ENCODE results near the gene SP6.
A peak's percentile ranks its signal among the peaks of the same experiment; 100 is the strongest.

Gene SP6

GRCh38 chr17:47853616-47854015 lies 2.7 kb upstream of the SP6 start:
- DNase-seq: no peak

DNA sequence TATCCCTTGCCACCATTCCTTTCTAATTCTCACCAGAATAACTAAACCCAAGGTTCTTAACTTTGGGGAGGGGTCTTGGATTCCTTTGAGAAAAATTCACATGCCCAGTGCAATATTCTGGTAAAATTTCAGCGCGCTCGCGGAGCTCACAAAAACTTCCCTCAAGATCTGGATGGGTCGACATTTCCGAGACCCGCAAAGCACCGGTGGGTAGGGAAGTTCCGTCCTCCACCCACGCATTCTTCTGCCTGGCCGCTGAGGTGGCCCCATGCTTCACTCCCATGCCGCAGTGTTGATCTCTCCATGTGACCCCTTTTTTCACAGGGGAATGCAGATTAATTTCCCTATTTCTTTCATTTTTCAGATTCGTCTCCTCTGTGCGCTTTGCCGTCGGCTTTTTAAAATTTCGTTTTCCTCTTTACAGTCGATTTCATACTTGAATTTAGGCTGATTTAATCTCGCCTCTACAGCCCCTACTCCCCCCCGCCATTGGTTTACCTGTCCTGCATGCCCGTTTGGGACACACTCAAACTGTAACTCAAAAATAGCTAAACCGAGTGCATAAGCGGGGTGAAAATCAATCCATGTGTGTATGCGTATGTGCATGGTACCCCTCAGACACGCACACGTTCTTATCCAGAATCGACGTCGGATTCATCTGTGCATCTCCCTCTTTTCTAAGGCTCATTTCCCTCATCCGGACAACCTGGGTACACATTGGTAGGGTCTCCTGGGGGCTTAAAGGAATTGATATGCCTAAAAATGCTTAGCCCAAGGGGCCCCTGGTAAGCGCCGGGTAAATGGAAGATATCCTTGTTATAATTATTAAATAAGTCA lies 1.4 kb upstream of the SP6 start:
- DNase-seq: no peak

GRCh38 chr17:47851764-47852112 lies 775 bp upstream of the SP6 start:
- DNase-seq: no peak

DNA sequence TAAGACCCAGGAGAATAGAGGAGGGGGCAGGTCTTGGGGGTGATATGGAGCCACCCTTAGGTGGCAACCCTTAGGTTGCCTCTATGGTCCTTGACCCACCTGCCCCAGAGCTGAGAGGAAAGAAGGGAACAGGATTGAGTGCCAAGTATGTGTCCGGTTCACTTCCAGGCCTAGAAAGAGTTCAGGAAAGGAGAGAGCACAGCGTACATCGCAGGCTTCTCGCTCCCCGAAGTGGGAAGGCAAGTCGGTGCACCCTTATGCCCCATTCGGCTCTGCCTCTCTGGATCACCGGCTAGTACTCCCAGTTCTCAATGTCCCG lies 631 bp downstream of the SP6 start:
- DNase-seq: no peak

- DNase-seq: no peak
Measured at GRCh38 chr17:47848198-47848513, 2.8 kb downstream of the SP6 start.

DNA sequence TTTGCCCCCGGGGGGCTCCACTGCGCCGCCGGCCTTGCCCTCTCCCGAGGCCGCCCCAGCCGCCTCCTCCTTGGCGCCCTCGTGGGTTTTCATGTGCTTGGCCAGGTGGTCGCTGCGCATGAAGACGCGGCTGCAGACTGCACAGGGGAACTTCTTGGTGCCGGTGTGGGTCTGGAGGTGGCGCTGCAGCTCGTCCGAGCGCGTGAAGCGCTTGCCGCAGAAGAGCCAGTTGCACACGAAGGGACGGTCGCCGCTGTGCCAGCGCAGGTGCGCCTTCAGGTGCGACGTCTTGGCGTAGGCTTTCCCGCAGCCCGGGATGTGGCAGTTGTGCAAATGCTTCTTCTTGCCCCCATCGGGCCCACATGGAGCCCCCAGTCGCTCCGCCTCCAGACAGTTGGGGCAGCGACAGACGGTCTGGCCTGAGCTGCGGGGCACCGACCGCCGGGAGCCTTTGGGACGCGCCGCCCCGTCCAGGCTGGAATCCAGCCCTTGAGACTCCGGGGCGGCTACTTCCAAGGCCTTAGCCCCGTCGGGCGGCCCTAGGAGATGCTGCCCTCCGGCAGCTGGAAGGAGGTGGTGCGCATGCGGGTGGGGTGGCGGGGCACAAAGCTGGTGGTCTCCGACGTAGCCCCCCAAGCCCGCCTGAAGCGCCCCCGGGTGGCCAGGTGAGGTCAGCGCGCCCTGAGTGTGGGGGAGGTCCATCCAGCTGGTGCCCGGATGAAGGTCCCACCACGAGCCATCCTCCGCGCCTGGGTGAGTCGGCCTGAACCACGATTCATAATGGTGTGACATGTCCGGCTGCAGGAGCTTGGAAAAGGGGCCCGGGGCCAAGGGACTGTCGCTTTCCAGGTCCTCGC lies 3.4 kb downstream of the SP6 start:
- no peak for DNase-seq

DNA sequence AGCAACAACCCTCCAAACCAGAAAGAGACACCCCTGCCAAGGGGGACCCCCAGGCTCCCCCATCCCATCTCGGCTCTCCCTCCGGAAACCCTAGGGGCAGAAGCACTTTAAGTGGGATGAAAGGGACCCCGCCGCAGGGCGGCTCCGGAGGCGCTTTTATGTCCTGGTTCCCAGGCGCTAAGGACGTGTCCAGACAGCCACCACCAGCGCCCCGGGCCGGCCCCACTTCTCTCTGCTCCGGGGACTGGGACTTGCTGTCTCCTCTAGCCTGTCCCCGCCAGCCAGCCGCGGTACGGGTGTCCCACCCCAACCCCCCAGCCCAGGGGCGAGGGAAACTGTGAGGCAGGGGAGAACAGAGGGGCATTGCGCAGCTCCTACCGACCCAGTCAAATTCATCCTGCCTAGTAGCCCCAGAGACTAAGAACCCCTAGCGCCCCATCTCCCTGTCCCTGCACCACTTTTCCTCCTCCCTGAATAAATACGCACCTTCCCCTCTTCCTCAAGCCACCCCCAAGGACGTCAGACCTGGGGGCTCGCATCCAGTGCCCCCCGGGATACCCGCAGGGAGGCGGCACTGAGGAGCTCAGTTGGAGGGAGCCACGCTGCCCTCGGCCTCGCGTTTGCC lies 4.1 kb downstream of the SP6 start:
- no peak for DNase-seq

DNA sequence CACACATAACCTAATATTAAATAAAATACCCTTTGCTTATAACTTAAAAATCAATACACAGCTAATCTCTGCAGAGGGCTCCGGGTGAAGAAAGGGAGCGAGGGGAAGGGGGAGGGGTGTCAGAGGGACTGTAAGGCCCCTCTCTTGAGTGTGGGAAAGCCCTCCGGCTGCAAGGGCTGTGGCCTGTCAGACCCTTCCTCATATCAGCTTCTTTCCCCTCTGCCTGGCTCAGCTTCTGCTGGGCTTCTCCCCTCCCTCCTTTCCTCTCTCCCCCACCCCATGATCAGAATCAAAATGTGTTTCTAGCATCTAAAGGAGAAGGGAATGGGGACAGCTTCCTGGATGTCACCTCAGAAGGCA lies 5.3 kb downstream of the SP6 start:
- DNase-seq: no peak

DNA sequence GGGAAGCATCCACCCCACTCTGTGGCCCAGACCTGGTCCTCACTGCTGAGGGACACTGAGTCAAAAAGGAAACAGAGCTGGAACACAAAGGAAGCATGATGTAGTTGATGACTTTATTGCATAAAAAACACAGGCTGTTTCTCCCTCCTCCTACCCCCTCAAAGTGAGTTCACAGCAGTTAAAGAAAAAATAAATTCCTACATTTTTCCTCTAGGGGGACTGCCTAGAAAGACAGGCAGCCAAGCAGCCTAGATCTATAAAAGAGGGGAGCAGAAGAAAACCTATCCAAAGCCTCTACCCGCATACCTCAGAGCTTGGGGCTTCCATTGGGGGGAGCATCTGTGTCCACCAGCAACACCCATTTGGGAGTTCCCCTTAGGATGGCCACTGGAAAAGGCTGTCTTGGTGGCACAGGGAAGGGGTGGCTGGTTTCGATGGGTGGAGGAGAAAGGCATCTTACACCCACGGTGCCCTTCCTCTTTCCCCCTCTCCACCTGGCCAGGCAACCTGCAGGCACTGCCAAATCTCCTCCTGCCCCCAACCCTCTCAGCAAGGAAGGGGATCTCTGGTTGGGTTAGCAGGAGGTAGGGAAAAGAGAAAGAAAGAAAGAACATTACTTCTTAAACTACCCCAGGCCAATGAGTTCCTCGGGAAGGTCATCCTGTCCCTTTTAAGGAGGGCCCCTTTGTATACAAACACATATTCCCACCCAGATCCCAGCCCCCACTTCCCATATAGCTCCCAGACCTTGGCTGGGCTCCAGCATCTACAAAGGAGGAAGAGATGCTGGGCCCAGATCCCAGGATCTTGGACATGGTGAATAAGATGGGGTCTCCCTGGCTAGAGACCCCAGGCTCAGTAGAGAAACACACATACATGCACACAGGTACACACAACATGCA lies 5.9 kb downstream of the SP6 start:
- DNase-seq: no peak

GRCh38 chr17:47844227-47844626 lies 6.7 kb downstream of the SP6 start:
- DNase-seq: no peak

DNA sequence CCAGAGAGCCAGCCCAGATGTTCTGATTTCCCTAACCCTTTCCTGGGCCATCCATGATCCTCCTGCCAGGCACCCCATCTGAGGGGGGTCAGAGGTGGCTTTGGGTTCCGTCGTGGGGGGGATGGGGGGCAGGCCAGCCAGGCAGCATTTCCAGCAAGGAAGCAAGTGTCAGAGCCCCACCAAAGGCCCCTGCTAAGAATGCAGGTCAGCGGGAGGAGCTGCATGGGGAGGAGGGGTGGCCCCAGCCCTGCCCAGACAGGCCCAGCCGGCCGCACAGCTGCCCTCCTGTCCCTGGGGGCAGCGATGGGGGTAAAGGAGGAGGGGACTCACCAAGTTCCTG lies 7.6 kb downstream of the SP6 start:
- no peak for DNase-seq

GRCh38 chr17:47841488-47842291 lies 9.3 kb downstream of the SP6 start:
- no peak for DNase-seq

DNA sequence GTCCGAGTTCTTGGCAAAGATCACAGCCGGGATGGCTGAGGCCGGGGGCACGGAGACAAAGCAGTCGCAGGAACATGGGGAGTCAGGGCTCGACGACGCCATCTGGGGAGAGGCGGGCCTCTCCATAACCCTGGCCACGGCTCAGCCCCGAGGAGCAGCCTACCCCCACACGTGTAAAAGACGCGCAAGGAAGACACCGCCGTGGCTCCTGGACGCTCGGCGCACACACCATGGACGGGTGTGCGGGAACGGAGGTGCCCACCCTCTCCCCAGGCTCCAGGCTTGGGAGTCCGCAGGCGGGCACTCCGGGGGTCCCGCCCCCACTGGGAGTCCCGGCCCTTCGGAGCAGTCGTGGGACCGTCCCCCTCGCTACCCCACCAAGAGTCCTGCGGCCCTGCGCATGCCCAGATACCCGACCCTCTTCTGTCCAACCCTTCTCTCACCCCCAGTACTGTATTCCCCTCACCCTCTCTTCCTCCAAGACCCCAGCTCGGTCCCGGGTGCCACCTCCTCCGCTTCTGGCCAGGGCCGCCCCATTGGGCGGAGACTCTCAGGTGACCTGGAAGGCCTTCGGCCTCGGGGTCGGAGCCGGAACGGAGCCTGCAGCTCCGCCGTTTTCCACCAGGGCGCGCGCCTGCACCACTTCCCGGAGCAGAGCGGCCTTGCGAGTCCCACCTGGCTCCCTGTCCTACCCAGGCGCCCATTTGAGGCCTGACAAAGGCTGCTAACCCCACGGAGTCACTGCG lies 10.0 kb downstream of the SP6 start, which contains the start of gene SCRN2:
Gene SCRN2 (minus strand): TSS at position 532 of the 746 bp plus-strand sequence. CDS start 430 bp downstream, at position 102.
- peak; percentile 70 for DNase-seq

DNA sequence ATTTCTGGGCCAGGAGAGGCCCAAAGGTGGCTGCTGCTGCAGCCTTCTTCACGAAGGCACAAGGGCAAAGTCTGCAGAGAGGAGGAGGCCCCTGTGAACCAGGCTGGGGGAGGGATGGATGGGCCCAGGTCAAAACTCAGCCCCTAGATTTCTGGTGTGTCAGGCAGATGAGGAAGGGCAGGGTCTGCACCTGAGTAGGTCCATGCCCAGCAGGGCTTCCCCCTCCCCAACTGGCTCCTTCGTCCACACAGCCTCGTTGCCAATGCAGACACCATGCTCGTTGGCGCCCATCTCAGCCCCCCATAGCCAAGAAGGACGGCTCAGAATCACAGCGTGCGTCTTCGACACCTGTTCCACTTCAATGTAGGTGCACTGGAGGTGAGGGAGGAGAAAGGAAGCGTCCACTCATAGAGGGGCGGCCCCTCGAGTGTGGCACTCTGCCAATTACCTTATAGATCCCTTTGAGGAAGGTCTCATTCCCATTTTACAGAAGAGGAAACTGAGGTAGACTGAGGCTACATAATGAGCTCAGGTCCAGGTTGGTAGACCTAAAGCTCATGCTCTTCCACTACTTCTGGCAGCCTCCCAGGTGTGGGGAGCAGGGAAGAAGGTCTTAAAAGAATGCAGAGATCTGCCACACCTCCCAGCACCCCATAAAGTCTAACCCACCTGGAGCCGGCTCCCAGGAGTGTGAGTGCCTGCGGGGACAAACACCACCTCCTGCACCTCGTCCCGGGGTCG lies 10.8 kb downstream of the SP6 start:
- no peak for DNase-seq

DNA sequence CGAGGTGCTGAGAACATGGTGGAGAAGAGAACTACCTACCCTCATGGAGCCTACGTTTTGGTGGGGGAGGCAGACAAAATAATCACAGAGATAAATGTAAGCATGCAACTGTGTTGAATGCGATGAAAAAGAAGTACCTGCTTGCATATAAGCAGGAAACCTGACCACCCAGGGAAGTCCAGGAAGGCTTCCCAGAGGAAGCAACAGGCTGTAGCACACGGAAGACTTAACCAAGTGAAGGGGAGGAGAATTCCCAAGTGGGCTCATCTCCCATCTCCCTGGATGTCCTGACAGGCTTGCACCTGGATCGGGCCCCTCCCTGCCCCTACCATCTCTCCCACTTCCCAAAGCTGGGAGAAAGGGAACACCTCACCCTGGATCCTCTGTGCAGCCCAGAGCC lies 11.9 kb downstream of the SP6 start:
- no peak for DNase-seq

DNA sequence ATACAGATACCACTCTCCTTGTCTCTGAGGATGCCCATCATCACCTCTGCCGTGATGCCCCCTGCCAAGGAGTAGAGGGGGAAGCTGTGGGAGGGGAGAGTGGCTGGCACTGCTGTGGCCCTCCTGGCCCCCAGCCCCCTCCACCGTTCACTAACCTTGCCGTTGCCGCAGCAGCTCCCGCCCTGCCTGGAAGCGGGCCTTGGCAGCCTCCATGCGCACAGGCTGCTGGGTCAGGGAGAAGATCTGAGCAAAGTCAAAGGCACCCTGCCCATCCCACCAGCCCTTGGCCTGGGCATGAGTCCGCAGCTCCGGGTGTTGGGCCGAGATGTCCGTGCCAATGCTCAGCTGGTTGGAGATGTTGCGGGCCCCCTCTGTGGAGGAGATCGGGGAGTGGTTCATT lies 12.3 kb downstream of the SP6 start:
- no peak for DNase-seq

DNA sequence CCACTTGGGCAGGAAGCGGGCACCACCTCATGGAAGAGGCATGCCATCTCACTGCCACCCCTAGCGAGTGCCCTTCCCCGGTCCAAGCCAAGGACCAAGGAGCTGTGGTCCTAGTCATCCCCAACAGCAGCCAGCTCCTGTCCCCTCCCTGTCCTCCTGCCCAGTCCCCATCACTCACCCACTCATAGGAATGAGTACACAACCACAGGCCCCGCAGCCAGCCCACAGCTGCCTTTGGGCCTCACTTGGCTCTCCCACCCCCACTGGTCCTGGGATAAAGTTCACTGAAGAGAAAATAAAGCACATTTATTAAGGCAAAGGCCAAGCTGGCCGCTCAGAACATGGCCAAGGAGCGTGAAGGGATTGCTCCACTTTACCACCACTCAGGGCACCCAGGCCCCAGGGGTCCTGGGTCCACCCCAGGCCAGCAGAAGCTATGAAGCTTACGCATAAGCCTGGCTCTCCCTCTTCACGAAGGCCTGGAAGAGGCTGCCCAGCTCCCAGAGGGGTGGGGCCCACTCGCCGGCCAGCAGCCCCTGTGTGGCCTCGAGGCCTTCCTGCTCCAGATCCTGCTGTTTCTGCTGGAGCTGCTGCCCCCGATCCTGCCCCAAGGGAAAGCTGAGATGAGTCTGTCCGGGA lies 13.4 kb downstream of the SP6 start:
- no peak for DNase-seq

DNA sequence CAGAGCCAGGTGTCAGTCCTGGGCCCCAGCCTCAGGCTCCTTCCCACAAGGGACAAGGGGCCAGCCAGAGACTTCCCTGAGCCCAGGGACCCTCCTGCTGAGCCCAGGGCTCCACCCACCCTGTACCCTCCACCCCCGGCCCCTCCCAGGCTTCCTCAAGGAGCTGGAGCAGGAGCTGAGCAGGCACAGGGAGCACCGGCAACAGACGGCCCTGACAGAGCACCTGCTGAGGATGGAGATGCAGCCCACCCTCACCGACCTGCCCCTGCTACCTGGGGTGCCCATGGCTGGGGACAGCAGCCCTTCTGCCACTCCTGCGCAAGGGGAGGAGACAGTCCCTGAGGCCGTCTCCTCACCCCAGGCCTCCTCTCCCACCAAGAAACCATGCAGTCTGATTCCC lies 14.4 kb downstream of the SP6 start:
- DNase-seq: no peak

- no peak for DNase-seq
Measured at GRCh38 chr17:47834756-47835155, 16.2 kb downstream of the SP6 start.

- no peak for DNase-seq
Measured at GRCh38 chr17:47831934-47832327, 19.0 kb downstream of the SP6 start.

Measured in NCI-H2107 (cell line).